ENCODE results near the gene PCSK7. TPM values are rescaled to one million over a fixed set of nuclear protein-coding genes. Genes with fewer than 3 reads are reported as not detected.

Gene PCSK7
- total RNA-seq, 1 donor from 2014 or later = 14.2 TPM

- no peaks in the 10 kb centered on the region for H4K20me1 ChIP-seq (ENCODE audit: low read depth)
- H3K4me2 ChIP-seq = peak overlapping the region; percentile 68
- H2AFZ ChIP-seq (replicated peaks) = peak overlapping the region; percentile 45
- Mint-ChIP-seq H3K4me3 (peak overlapping the region; percentile 78), H3K27me3 (ENCODE audit: insufficient read depth, low read depth) (peaks cover 2% of the 10 kb centered on the region), H3K4me1 (peaks cover 39% of the 10 kb centered on the region), H3K36me3 (peaks cover 17% of the 10 kb centered on the region), H3K9me3 (no peaks in the 10 kb centered on the region), H3K27ac (peak overlapping the region; percentile 81)
- H3K4me1 ChIP-seq = peaks cover 27% of the 10 kb centered on the region
- no peaks in the 10 kb centered on the region for H3K27me3 ChIP-seq
- DNase-seq (ENCODE audit: low spot score) = no peak
- H3K4me3 ChIP-seq = no peak overlapping the region
- peaks cover 26% of the 10 kb centered on the region for H3F3A ChIP-seq (ENCODE audit: low read depth)
- H3K9me3 ChIP-seq (ENCODE audit: low read depth) = no peaks in the 10 kb centered on the region
- H3K79me2 ChIP-seq (ENCODE audit: low read depth) = no peaks in the 10 kb centered on the region
- no peaks in the 10 kb centered on the region for H3K36me3 ChIP-seq
- H3K27ac ChIP-seq = no peak overlapping the region
- TF ChIP-seq EZH2phosphoT487 (IDR thresholded peaks at IDR 0.05) (no peak), CTCF (IDR thresholded peaks at IDR 0.05) (no peak), EZH2 (IDR thresholded peaks at IDR 0.05) (no peak)
- no peak overlapping the region for H3K9ac ChIP-seq
These were observed 31.7 kb downstream of the PCSK7 start for GRCh38 chr11:117199916-117200812.

GRCh38 chr11:117199053-117199915 lies 32.6 kb downstream of the PCSK7 start, which contains the start of gene TAGLN:
TAGLN (plus strand) TSS chr11:117199370; CDS start chr11:117203014, 3,644 bp downstream.
- TF ChIP-seq CTCF (IDR thresholded peaks at IDR 0.05) = no peak
- TF ChIP-seq EZH2phosphoT487 (IDR thresholded peaks at IDR 0.05) = no peak
- no peak for TF ChIP-seq EZH2 (IDR thresholded peaks at IDR 0.05)
- peaks cover 26% of the 10 kb centered on the region for H3F3A ChIP-seq (ENCODE audit: low read depth)
- H3K4me3 ChIP-seq = peak within 1 kb of the TSS; percentile 42
- Mint-ChIP-seq H3K27ac (peak within 1 kb of the TSS; percentile 91), H3K4me1 (peaks cover 39% of the 10 kb centered on the region), H3K36me3 (peaks cover 14% of the 10 kb centered on the region), H3K4me3 (peak within 1 kb of the TSS; percentile 78), H3K27me3 (ENCODE audit: insufficient read depth, low read depth) (peaks cover 2% of the 10 kb centered on the region), H3K9me3 (no peaks in the 10 kb centered on the region)
- H4K20me1 ChIP-seq (ENCODE audit: low read depth) = no peaks in the 10 kb centered on the region
- peak within 1 kb of the TSS; percentile 45 for H2AFZ ChIP-seq (replicated peaks)
- peak within 1 kb of the TSS; percentile 68 for H3K4me2 ChIP-seq
- H3K9ac ChIP-seq = no peak within 1 kb of the TSS
- DNase-seq (ENCODE audit: low spot score) = peak; percentile 84
- no peaks in the 10 kb centered on the region for H3K79me2 ChIP-seq (ENCODE audit: low read depth)
- H3K4me1 ChIP-seq = peaks cover 27% of the 10 kb centered on the region
- H3K27ac ChIP-seq = peak within 1 kb of the TSS; percentile 2
- no peaks in the 10 kb centered on the region for H3K9me3 ChIP-seq (ENCODE audit: low read depth)
- no peaks in the 10 kb centered on the region for H3K36me3 ChIP-seq
- no peaks in the 10 kb centered on the region for H3K27me3 ChIP-seq

- Histone ChIP-seq H3K9me3 (ENCODE audit: low read depth) (no peaks in the 10 kb centered on the region), H2AFZ (replicated peaks) (peak overlapping the region; percentile 45), H3K27me3 (no peaks in the 10 kb centered on the region), H3F3A (ENCODE audit: low read depth) (peaks cover 26% of the 10 kb centered on the region), H3K4me1 (peaks cover 27% of the 10 kb centered on the region), H3K9ac (no peak overlapping the region), H3K36me3 (no peaks in the 10 kb centered on the region), H3K4me3 (peak overlapping the region; percentile 42), H3K4me2 (peak overlapping the region; percentile 68), H4K20me1 (ENCODE audit: low read depth) (no peaks in the 10 kb centered on the region), H3K79me2 (ENCODE audit: low read depth) (no peaks in the 10 kb centered on the region), H3K27ac (no peak overlapping the region)
- peaks cover 10% of the 10 kb centered on the region for H3K36me3 Mint-ChIP-seq
- H3K4me3 Mint-ChIP-seq = peak overlapping the region; percentile 78
- peak overlapping the region; percentile 91 for H3K27ac Mint-ChIP-seq
- DNase-seq (ENCODE audit: low spot score) = no peak
- peaks cover 35% of the 10 kb centered on the region for H3K4me1 Mint-ChIP-seq
- TF ChIP-seq EZH2 (IDR thresholded peaks at IDR 0.05) = no peak
- TF ChIP-seq EZH2phosphoT487 (IDR thresholded peaks at IDR 0.05) = no peak
- no peak for TF ChIP-seq CTCF (IDR thresholded peaks at IDR 0.05)
- H3K27me3 Mint-ChIP-seq (ENCODE audit: insufficient read depth, low read depth) = peaks cover 2% of the 10 kb centered on the region
- no peaks in the 10 kb centered on the region for H3K9me3 Mint-ChIP-seq
These were observed 33.3 kb downstream of the PCSK7 start for GRCh38 chr11:117198613-117199012.

Data from neural progenitor cell (in vitro differentiated cells).